ENCODE measurements around the gene SIPA1.

The SIPA1 gene

GRCh38 chr11:65637794-65638419 is at the start of gene SIPA1:
TSS of gene SIPA1 (plus strand) at chr11:65638101. CDS start at chr11:65640922, 2,821 bp downstream.
- H3K27me3 ChIP-seq (ENCODE audit: insufficient read depth, poor library complexity, severe bottlenecking) = no peaks in the 10 kb centered on the region
- peak; percentile 43 for TF ChIP-seq CTCF (IDR thresholded peaks at IDR 0.05; ENCODE audit: poor library complexity, severe bottlenecking)
- H3K27ac ChIP-seq (ENCODE audit: poor library complexity, severe bottlenecking) = peak within 1 kb of the TSS; percentile 70
- no peaks in the 10 kb centered on the region for H3K4me1 ChIP-seq (ENCODE audit: insufficient read depth, poor library complexity, severe bottlenecking)
- DNase-seq (ENCODE audit: low spot score) = no peak
- no peaks in the 10 kb centered on the region for H3K9me3 ChIP-seq (ENCODE audit: severe bottlenecking)
- peaks cover 27% of the 10 kb centered on the region for H3K36me3 ChIP-seq (ENCODE audit: low read depth)
- peak; percentile 83 for ATAC-seq (ENCODE audit: low read depth)
- H3K4me3 ChIP-seq (ENCODE audit: severe bottlenecking) = peak within 1 kb of the TSS; percentile 56

GRCh38 chr11:65588199-65589054 is 49.5 kb upstream of the SIPA1 start:
- ATAC-seq (ENCODE audit: low read depth) (peak; percentile 35; the same call in 2 of the 3 replicates), DNase-seq (ENCODE audit: low spot score) (no peak)
- Histone ChIP-seq H3K4me1 (ENCODE audit: insufficient read depth, poor library complexity, severe bottlenecking) (peaks cover 9% of the 10 kb centered on the region), H3K9me3 (ENCODE audit: severe bottlenecking) (no peaks in the 10 kb centered on the region), H3K36me3 (ENCODE audit: low read depth) (peaks cover 39% of the 10 kb centered on the region), H3K4me3 (ENCODE audit: severe bottlenecking) (no peak overlapping the region), H3K27ac (ENCODE audit: poor library complexity, severe bottlenecking) (no peak overlapping the region), H3K27me3 (ENCODE audit: insufficient read depth, poor library complexity, severe bottlenecking) (no peaks in the 10 kb centered on the region)
- TF ChIP-seq CTCF (IDR thresholded peaks at IDR 0.05; ENCODE audit: poor library complexity, severe bottlenecking) = peak; percentile 33

GRCh38 chr11:65589444-65590239 is 48.3 kb upstream of the SIPA1 start:
- no peak overlapping the region for H3K4me3 ChIP-seq (ENCODE audit: severe bottlenecking)
- TF ChIP-seq CTCF (IDR thresholded peaks at IDR 0.05; ENCODE audit: poor library complexity, severe bottlenecking) = no peak
- ATAC-seq (ENCODE audit: low read depth) = no peak
- H3K4me1 ChIP-seq (ENCODE audit: insufficient read depth, poor library complexity, severe bottlenecking) = peaks cover 9% of the 10 kb centered on the region
- no peak overlapping the region for H3K27ac ChIP-seq (ENCODE audit: poor library complexity, severe bottlenecking)
- H3K27me3 ChIP-seq (ENCODE audit: insufficient read depth, poor library complexity, severe bottlenecking) = no peaks in the 10 kb centered on the region
- no peaks in the 10 kb centered on the region for H3K9me3 ChIP-seq (ENCODE audit: severe bottlenecking)
- peaks cover 31% of the 10 kb centered on the region for H3K36me3 ChIP-seq (ENCODE audit: low read depth)
- DNase-seq (ENCODE audit: low spot score) = no peak

- H3K27ac ChIP-seq (ENCODE audit: poor library complexity, severe bottlenecking) = no peak overlapping the region
- H3K4me3 ChIP-seq (ENCODE audit: severe bottlenecking) = no peak overlapping the region
- DNase-seq (ENCODE audit: low spot score) (no peak), ATAC-seq (ENCODE audit: low read depth) (no peak)
- H3K4me1 ChIP-seq (ENCODE audit: insufficient read depth, poor library complexity, severe bottlenecking) = peaks cover 9% of the 10 kb centered on the region
- no peaks in the 10 kb centered on the region for H3K9me3 ChIP-seq (ENCODE audit: severe bottlenecking)
- TF ChIP-seq CTCF (IDR thresholded peaks at IDR 0.05; ENCODE audit: poor library complexity, severe bottlenecking) = no peak
- peaks cover 29% of the 10 kb centered on the region for H3K36me3 ChIP-seq (ENCODE audit: low read depth)
- H3K27me3 ChIP-seq (ENCODE audit: insufficient read depth, poor library complexity, severe bottlenecking) = no peaks in the 10 kb centered on the region
Observed at GRCh38 chr11:65590240-65590738, 47.6 kb upstream of the SIPA1 start.

All from RWPE2 (cell line).